ENCODE results near the gene SOBP. TPM values are rescaled to one million over a fixed set of nuclear protein-coding genes. Genes with fewer than 3 reads are reported as not detected.

The SOBP gene
- total RNA-seq, 1 experiment from 2014 or later: 10.1 TPM

- DNase-seq (ENCODE audit: low spot score) (no peak), ATAC-seq (no peak)
- Mint-ChIP-seq H3K4me3 (no peak overlapping the region), H3K27ac (no peak overlapping the region), H3K4me1 (peaks cover 20% of the 10 kb centered on the region), H3K27me3 (ENCODE audit: low read depth) (no peaks in the 10 kb centered on the region), H3K9me3 (peaks cover 25% of the 10 kb centered on the region), H3K36me3 (peaks cover 31% of the 10 kb centered on the region)
- ChIA-PET POLR2A (no interaction called here), CTCF (no interaction called here)
- no peak for TF ChIP-seq JUN (CRISPR knock-in tag; IDR thresholded peaks at IDR 0.05)
- TF ChIP-seq E2F1 (CRISPR knock-in tag; IDR thresholded peaks at IDR 0.05): no peak
- TF ChIP-seq ZNF416 (CRISPR knock-in tag; IDR thresholded peaks at IDR 0.05): no peak
- no peak for TF ChIP-seq ATF1 (CRISPR knock-in tag; IDR thresholded peaks at IDR 0.05)
- TF ChIP-seq TEAD1 (CRISPR knock-in tag; IDR thresholded peaks at IDR 0.05): no peak
- TF ChIP-seq AR (CRISPR knock-in tag; IDR thresholded peaks at IDR 0.05): no peak
- no peak for TF ChIP-seq ATF6 (CRISPR knock-in tag; IDR thresholded peaks at IDR 0.05)
- no peak for TF ChIP-seq FOXK1 (CRISPR knock-in tag; IDR thresholded peaks at IDR 0.05)
- TF ChIP-seq ETV6 (CRISPR knock-in tag; IDR thresholded peaks at IDR 0.05): no peak
- no peak for TF ChIP-seq E2F4 (CRISPR knock-in tag; IDR thresholded peaks at IDR 0.05; ENCODE audit: borderline replicate concordance, low read depth)
- no peak for TF ChIP-seq ZNF532 (CRISPR knock-in tag; IDR thresholded peaks at IDR 0.05; ENCODE audit: borderline replicate concordance)
- no peak for TF ChIP-seq AFF4 (CRISPR knock-in tag; IDR thresholded peaks at IDR 0.05; ENCODE audit: borderline replicate concordance)
- TF ChIP-seq TCF7 (CRISPR knock-in tag; IDR thresholded peaks at IDR 0.05; ENCODE audit: low read depth): no peak
- TF ChIP-seq ZNF138 (CRISPR knock-in tag; conservative IDR thresholded peaks at IDR 0.05): no peak
- no peak for TF ChIP-seq ATF2 (CRISPR knock-in tag; IDR thresholded peaks at IDR 0.05; ENCODE audit: borderline replicate concordance, low read depth)
Measured at GRCh38 chr6:107515955-107516354, 26.0 kb downstream of the SOBP start.

Data from WTC11 (cell line).